PC-9 (cell line): ENCODE measurements around the gene NCOA3. TPM values are rescaled to one million over a fixed set of nuclear protein-coding genes. Genes with fewer than 3 reads are reported as not detected.

Source experiments
- BruUV-seq: library from RNA; stranded (reverse); fragments of 400-500 nt; replicated peaks from 2 replicates; lab custom pipeline; 2021; lab: Mats Ljungman, UMichigan
- CTCF ChIA-PET: fragments of 300-600 bp; sonication (Branson Sonifier 250); formaldehyde crosslinking; loops from one replicate; lab custom pipeline; 2022; ENCODE audit warnings: antibody characterized with exemption; lab: Charles Lee
- POLR2A ChIA-PET: fragments of 300-600 bp; sonication (Branson Sonifier 250); formaldehyde crosslinking; loops from one replicate; lab custom pipeline; 2022; ENCODE audit warnings: antibody characterized with exemption; ENCODE audit not compliant: unreplicated experiment; lab: Charles Lee
- DNase-seq, 2 experiments: peaks; one replicate each; pipeline versions ENCODE4 v3.0.0 to v3.0.0-alpha.2; 2015 to 2022; ENCODE audit warnings: mixed read lengths in 1 of 2
- H2AFZ ChIP-seq: fragments of 200-600 bp; sonication (generic); 2 replicates; pipeline ENCODE4 v1.8.1; 2017; ENCODE audit warnings: antibody characterized with exemption
- H3F3A ChIP-seq: fragments of 200-600 bp; sonication (generic); 2 replicates; pipeline ENCODE4 v1.8.1; 2017; ENCODE audit warnings: antibody characterized with exemption, mild to moderate bottlenecking, low read depth; ENCODE audit not compliant: insufficient read depth
- H3K27ac ChIP-seq: fragments of 200-600 bp; sonication (generic); 2 replicates; pipeline ENCODE4 v1.6.1; 2016; ENCODE audit warnings: mixed run types
- H3K27me3 ChIP-seq: fragments of 200-600 bp; sonication (generic); 2 replicates; pipeline ENCODE4 v1.6.1; 2016; ENCODE audit warnings: low read depth, mixed run types; ENCODE audit not compliant: insufficient read depth
- H3K36me3 ChIP-seq: fragments of 200-600 bp; sonication (generic); 2 replicates; pipeline ENCODE4 v1.6.1; 2016; ENCODE audit warnings: low read depth, mixed run types
- H3K4me1 ChIP-seq: fragments of 200-600 bp; sonication (generic); replicated peaks from 2 replicates; pipeline ENCODE4 v1.6.1; 2016; ENCODE audit warnings: mixed run types; ENCODE audit not compliant: insufficient read depth
- H3K4me2 ChIP-seq: fragments of 200-600 bp; sonication (generic); 2 replicates; pipeline ENCODE4 v1.6.1; 2017; ENCODE audit warnings: mixed run types
- H3K4me3 ChIP-seq: fragments of 200-600 bp; sonication (generic); 2 replicates; pipeline ENCODE4 v1.6.1; 2016; ENCODE audit warnings: mixed run types
- H3K79me2 ChIP-seq: fragments of 200-600 bp; sonication (generic); 2 replicates; pipeline ENCODE4 v1.6.1; 2017; ENCODE audit warnings: low read depth, mixed run types
- H3K9me2 ChIP-seq: fragments of 200-600 bp; sonication (generic); 2 replicates; pipeline ENCODE4 v1.8.1; 2017; ENCODE audit warnings: mild to moderate bottlenecking; ENCODE audit not compliant: insufficient read depth
- H3K9me3 ChIP-seq: fragments of 200-600 bp; sonication (generic); 2 replicates; pipeline ENCODE4 v1.8.1; 2016; ENCODE audit warnings: low read depth; ENCODE audit not compliant: insufficient read depth
- H4K20me1 ChIP-seq: fragments of 200-600 bp; sonication (generic); 2 replicates; pipeline ENCODE4 v1.8.1; 2017; ENCODE audit not compliant: insufficient read depth
- EZH2 ChIP-seq: fragments of 200-600 bp; sonication (generic); IDR thresholded peaks from 2 replicates; pipeline ENCODE4 v1.8.0; 2017; ENCODE audit warnings: antibody characterized with exemption, low read depth
- intact Hi-C: fragments of 100-400 bp; cut with micrococcal nuclease; formaldehyde crosslinking; loops from one replicate; pipeline ENCODE4 v1.10.0; 2022; ENCODE audit not compliant: unreplicated experiment
- total RNA-seq: library from RNA; stranded (reverse); gene quantifications from 2 replicates; pipeline ENCODE4 v1.2.3, GENCODE V29; 2021
- TF ChIP-seq, protein P1 (sequence below): fragments of 200-600 bp; sonication (generic); conservative IDR thresholded peaks from 2 replicates; pipeline ENCODE4 v1.6.1; 2017; ENCODE audit warnings: mixed run types, antibody characterized with exemption, mild to moderate bottlenecking, moderate library complexity

The NCOA3 gene
- total RNA-seq, 1 experiment from 2014 or later: 78.0 TPM

DNA sequence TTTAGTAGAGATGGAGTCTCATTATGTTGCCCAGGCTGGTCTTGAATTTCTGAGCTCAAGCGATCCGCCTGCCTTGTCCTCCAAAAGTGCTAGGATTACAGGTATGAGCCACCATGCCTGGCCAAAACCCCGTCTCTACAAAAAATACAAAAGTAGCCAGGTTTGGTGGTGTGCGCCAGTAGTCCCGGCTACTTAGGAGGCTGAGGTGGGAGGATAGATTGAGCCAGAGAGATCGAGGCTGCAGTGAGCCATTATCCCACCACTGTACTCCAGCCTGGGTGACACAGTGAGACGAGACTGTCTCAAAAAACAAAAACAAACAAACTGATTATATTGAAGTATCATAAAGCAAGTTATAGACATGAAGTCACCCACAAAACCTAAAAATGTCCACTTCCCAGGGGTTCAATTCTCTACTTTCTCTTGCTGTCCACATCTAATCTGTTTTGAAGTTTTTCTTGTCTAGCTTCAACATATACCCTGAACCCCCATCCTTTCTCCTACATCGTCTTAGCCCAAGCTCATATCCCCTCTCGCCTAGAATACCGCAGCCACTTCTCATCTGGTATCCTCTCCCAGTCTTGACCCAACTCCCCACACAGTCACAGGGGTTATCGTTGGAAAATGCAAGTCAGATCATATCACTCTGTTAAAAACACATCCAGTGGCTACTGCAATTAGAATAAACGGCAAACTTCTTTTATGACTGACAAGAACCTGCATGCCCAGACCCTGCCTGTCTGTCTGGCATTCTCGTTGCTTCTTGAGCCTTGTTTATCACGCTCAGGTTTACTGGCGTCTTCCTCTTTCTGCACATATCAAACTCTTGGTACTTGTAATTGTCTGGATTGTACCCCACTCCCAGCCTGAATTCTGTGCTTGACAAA lies 20.1 kb upstream of the NCOA3 start:
- H3K4me1 ChIP-seq: no peaks in the 10 kb centered on the region
- ChIA-PET POLR2A (no interaction called here), CTCF (no interaction called here)
- H3K4me2 ChIP-seq: no peak overlapping the region
- no peak for DNase-seq
- H2AFZ ChIP-seq: no peak overlapping the region
- intact Hi-C loops: no loop called here
- H3K9me3 ChIP-seq: no peaks in the 10 kb centered on the region
- no peak overlapping the region for H3K4me3 ChIP-seq
- no peak overlapping the region for H3K27ac ChIP-seq
- H3K9me2 ChIP-seq: no peaks in the 10 kb centered on the region
- no peaks in the 10 kb centered on the region for H3K27me3 ChIP-seq
- TF ChIP-seq, protein P1, sequence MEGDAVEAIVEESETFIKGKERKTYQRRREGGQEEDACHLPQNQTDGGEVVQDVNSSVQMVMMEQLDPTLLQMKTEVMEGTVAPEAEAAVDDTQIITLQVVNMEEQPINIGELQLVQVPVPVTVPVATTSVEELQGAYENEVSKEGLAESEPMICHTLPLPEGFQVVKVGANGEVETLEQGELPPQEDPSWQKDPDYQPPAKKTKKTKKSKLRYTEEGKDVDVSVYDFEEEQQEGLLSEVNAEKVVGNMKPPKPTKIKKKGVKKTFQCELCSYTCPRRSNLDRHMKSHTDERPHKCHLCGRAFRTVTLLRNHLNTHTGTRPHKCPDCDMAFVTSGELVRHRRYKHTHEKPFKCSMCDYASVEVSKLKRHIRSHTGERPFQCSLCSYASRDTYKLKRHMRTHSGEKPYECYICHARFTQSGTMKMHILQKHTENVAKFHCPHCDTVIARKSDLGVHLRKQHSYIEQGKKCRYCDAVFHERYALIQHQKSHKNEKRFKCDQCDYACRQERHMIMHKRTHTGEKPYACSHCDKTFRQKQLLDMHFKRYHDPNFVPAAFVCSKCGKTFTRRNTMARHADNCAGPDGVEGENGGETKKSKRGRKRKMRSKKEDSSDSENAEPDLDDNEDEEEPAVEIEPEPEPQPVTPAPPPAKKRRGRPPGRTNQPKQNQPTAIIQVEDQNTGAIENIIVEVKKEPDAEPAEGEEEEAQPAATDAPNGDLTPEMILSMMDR: no peak
- no peak for TF ChIP-seq EZH2
- no peaks in the 10 kb centered on the region for H3K36me3 ChIP-seq
- H4K20me1 ChIP-seq: no peaks in the 10 kb centered on the region
- BruUV-seq: no TSS peak
- H3K79me2 ChIP-seq: no peaks in the 10 kb centered on the region
- H3F3A ChIP-seq: 0 out of 2 replicates have a peak, but pooled peaks cover 3% of the 10 kb centered on the region

DNA sequence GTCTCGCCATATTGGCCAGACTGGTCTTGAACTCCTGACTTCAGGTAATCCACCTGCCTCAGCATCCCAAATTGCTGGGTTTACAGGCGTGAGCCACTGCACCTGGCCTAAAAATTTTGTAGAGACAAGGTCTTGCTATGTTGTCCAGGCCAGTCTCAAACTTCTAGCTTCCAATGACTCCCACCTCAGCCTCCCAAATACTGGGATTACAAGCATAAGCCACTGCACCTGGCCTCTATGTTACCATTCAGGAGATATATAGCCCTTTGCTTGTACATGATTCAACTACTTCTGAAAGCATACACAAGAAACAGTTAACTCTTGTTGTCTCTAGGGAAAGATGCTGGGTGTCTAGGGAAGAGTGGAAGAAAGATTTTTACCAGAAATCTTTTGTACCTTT lies 19.0 kb upstream of the NCOA3 start:
- Histone ChIP-seq H3K4me2 (no peak overlapping the region), H2AFZ (no peak overlapping the region), H3K4me1 (peaks cover 9% of the 10 kb centered on the region), H3K4me3 (no peak overlapping the region), H3K27me3 (no peaks in the 10 kb centered on the region), H3K9me3 (no peaks in the 10 kb centered on the region), H3K36me3 (no peaks in the 10 kb centered on the region), H3K27ac (no peak overlapping the region), H3K9me2 (no peaks in the 10 kb centered on the region), H3K79me2 (no peaks in the 10 kb centered on the region), H4K20me1 (no peaks in the 10 kb centered on the region), H3F3A (peaks cover 13% of the 10 kb centered on the region)
- no TSS peak for BruUV-seq
- TF ChIP-seq, protein P1: no peak
- TF ChIP-seq EZH2: no peak
- ChIA-PET POLR2A (interaction anchor here (0.5 kb wide), 1 partner anchor 19 kb away, joined by 3 read pairs; the partner anchor contains the start of gene NCOA3), CTCF (no interaction called here)
- no peak for DNase-seq
- intact Hi-C loops: no loop called here

DNA sequence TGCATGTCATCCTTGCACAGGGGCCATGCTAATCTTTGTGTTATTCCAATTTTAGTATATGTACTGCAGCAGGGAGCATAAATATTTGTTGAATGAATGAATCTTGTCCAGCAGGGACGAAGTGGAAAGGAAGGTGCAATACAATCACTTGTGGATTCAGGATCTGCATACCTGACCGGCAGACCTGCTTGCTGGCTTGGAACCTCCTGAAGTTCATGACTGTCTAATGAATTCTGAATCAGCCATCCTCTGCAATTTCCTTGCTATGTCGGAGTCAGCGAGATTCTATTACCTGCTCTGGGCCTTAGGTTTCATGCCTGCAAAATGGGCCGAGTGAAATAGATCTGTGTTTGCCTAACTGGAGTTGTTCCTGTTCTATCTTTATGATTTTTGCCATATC lies 17.4 kb upstream of the NCOA3 start:
- H3K9me2 ChIP-seq: no peaks in the 10 kb centered on the region
- no TSS peak for BruUV-seq
- H3K4me3 ChIP-seq: no peak overlapping the region
- no peaks in the 10 kb centered on the region for H3K36me3 ChIP-seq
- H3K4me1 ChIP-seq: peaks cover 12% of the 10 kb centered on the region
- H3K27me3 ChIP-seq: no peaks in the 10 kb centered on the region
- H4K20me1 ChIP-seq: no peaks in the 10 kb centered on the region
- TF ChIP-seq, protein P1: no peak
- TF ChIP-seq EZH2: no peak
- ChIA-PET CTCF (no interaction called here), POLR2A (no interaction called here)
- H3K27ac ChIP-seq: no peak overlapping the region
- DNase-seq: no peak
- no peak overlapping the region for H3K4me2 ChIP-seq
- H2AFZ ChIP-seq: no peak overlapping the region
- H3K9me3 ChIP-seq: no peaks in the 10 kb centered on the region
- intact Hi-C loops: no loop called here
- no peaks in the 10 kb centered on the region for H3K79me2 ChIP-seq
- H3F3A ChIP-seq: peaks cover 13% of the 10 kb centered on the region
